ENCODE measurements around the gene SOX8.

Gene SOX8

GRCh38 chr16:973366-973765, 8.2 kb upstream of the SOX8 start:
- CTCF ChIA-PET = interaction anchor here (0.8 kb wide), 1 partner anchor 188 kb away, joined by 3 read pairs; no protein-coding TSS in a partner anchor
- no peak for TF ChIP-seq CTCF (IDR thresholded peaks at IDR 0.05; ENCODE audit: control extremely low read depth, extremely low read depth, low read depth, missing control alignments)
- DNase-seq (ENCODE audit: extremely low spot score) = no peak
- POLR2A ChIA-PET = no interaction called here

GRCh38 chr16:974001-974601, 7.5 kb upstream of the SOX8 start:
- no peak for TF ChIP-seq CTCF (IDR thresholded peaks at IDR 0.05; ENCODE audit: control extremely low read depth, extremely low read depth, low read depth, missing control alignments)
- DNase-seq (ENCODE audit: extremely low spot score) = no peak
- POLR2A ChIA-PET = no interaction called here
- CTCF ChIA-PET = no interaction called here

GRCh38 chr16:974611-975261, 6.8 kb upstream of the SOX8 start:
- CTCF ChIA-PET = interaction anchor here (0.7 kb wide), 1 partner anchor 490 kb away, joined by 3 read pairs; no protein-coding TSS in a partner anchor
- POLR2A ChIA-PET = no interaction called here
- no peak for DNase-seq (ENCODE audit: extremely low spot score)
- TF ChIP-seq CTCF (IDR thresholded peaks at IDR 0.05; ENCODE audit: control extremely low read depth, extremely low read depth, low read depth, missing control alignments) = no peak

- no peak for DNase-seq (ENCODE audit: extremely low spot score)
- ChIA-PET POLR2A (no interaction called here), CTCF (interaction anchor here (0.7 kb wide), 1 partner anchor 490 kb away, joined by 3 read pairs; no protein-coding TSS in a partner anchor)
- no peak for TF ChIP-seq CTCF (IDR thresholded peaks at IDR 0.05; ENCODE audit: control extremely low read depth, extremely low read depth, low read depth, missing control alignments)
These were observed 6.3 kb upstream of the SOX8 start for GRCh38 chr16:975291-975690.

- TF ChIP-seq CTCF (IDR thresholded peaks at IDR 0.05; ENCODE audit: control extremely low read depth, extremely low read depth, low read depth, missing control alignments) = no peak
- DNase-seq (ENCODE audit: extremely low spot score) = no peak
- CTCF ChIA-PET = no interaction called here
- POLR2A ChIA-PET = no interaction called here
These were observed 5.1 kb upstream of the SOX8 start for GRCh38 chr16:976389-976931.

- no peak for TF ChIP-seq CTCF (IDR thresholded peaks at IDR 0.05; ENCODE audit: control extremely low read depth, extremely low read depth, low read depth, missing control alignments)
- ChIA-PET CTCF (no interaction called here), POLR2A (no interaction called here)
- no peak for DNase-seq (ENCODE audit: extremely low spot score)
These were observed 4.4 kb upstream of the SOX8 start for GRCh38 chr16:977081-977701.

Data from GM10248 (cell line).